ENCODE results near the gene FBXW8.

Gene FBXW8

GRCh38 chr12:117024961-117025480 lies 114.3 kb downstream of the FBXW8 start:
- Histone ChIP-seq H3K79me2 (ENCODE audit: control insufficient read depth, low read length) (no peaks in the 10 kb centered on the region), H4K20me1 (ENCODE audit: control insufficient read depth, insufficient read depth, low read depth, low read length) (no peaks in the 10 kb centered on the region), H3K9me3 (ENCODE audit: control insufficient read depth, insufficient read depth, low read length) (no peaks in the 10 kb centered on the region), H3F3A (ENCODE audit: control insufficient read depth, insufficient read depth) (no peaks in the 10 kb centered on the region), H3K4me1 (ENCODE audit: control insufficient read depth, low read length) (no peaks in the 10 kb centered on the region), H3K36me3 (ENCODE audit: control insufficient read depth, low read length) (peaks cover 74% of the 10 kb centered on the region), H3K9me2 (replicated peaks; ENCODE audit: control insufficient read depth, low read length) (no peaks in the 10 kb centered on the region), H3K27ac (ENCODE audit: low read depth, low read length) (no peak overlapping the region), H3K27me3 (ENCODE audit: control insufficient read depth, low read length) (no peaks in the 10 kb centered on the region), H3K4me2 (ENCODE audit: low read length) (no peak overlapping the region), H3K4me3 (ENCODE audit: low read length) (no peak overlapping the region)
- TF ChIP-seq EZH2phosphoT487 (IDR thresholded peaks at IDR 0.05; ENCODE audit: borderline replicate concordance, low read length) = no peak
- TF ChIP-seq, protein P1, sequence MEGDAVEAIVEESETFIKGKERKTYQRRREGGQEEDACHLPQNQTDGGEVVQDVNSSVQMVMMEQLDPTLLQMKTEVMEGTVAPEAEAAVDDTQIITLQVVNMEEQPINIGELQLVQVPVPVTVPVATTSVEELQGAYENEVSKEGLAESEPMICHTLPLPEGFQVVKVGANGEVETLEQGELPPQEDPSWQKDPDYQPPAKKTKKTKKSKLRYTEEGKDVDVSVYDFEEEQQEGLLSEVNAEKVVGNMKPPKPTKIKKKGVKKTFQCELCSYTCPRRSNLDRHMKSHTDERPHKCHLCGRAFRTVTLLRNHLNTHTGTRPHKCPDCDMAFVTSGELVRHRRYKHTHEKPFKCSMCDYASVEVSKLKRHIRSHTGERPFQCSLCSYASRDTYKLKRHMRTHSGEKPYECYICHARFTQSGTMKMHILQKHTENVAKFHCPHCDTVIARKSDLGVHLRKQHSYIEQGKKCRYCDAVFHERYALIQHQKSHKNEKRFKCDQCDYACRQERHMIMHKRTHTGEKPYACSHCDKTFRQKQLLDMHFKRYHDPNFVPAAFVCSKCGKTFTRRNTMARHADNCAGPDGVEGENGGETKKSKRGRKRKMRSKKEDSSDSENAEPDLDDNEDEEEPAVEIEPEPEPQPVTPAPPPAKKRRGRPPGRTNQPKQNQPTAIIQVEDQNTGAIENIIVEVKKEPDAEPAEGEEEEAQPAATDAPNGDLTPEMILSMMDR (IDR thresholded peaks at IDR 0.05; ENCODE audit: low read depth, low read length, poor library complexity, severe bottlenecking) = no peak

GRCh38 chr12:117025481-117026151 lies 114.9 kb downstream of the FBXW8 start:
- TF ChIP-seq, protein P1 (IDR thresholded peaks at IDR 0.05; ENCODE audit: low read depth, low read length, poor library complexity, severe bottlenecking) = peak; percentile 95
- TF ChIP-seq EZH2phosphoT487 (IDR thresholded peaks at IDR 0.05; ENCODE audit: borderline replicate concordance, low read length) = no peak

DNA sequence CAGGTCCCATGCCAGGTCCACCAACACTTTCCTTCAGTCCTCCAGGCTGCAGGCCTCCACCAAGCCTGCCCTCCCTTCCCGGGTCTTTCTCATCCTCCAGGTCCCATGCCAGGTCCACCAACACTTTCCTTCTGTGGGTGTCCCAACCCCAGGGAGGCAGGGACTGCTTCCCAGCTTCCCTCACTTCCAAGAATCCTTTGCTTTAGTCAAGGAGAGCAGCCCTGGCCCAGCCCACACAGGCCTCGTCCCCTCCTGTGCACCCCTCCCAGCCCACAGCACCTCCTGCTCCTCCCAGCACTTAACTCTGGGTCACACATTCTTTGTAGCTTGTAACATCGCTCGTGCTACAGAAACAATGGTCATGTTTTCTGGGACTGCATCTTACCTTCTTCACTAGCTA lies 115.6 kb downstream of the FBXW8 start:
- H3K79me2 ChIP-seq (ENCODE audit: control insufficient read depth, low read length) = no peaks in the 10 kb centered on the region
- H3K4me3 ChIP-seq (ENCODE audit: low read length) = no peak overlapping the region
- H3K27ac ChIP-seq (ENCODE audit: low read depth, low read length) = no peak overlapping the region
- H4K20me1 ChIP-seq (ENCODE audit: control insufficient read depth, insufficient read depth, low read depth, low read length) = no peaks in the 10 kb centered on the region
- no peak overlapping the region for H3K4me2 ChIP-seq (ENCODE audit: low read length)
- no peak for TF ChIP-seq EZH2phosphoT487 (IDR thresholded peaks at IDR 0.05; ENCODE audit: borderline replicate concordance, low read length)
- TF ChIP-seq, protein P1 (IDR thresholded peaks at IDR 0.05; ENCODE audit: low read depth, low read length, poor library complexity, severe bottlenecking) = no peak
- H3K9me2 ChIP-seq (replicated peaks; ENCODE audit: control insufficient read depth, low read length) = no peaks in the 10 kb centered on the region
- peaks cover 69% of the 10 kb centered on the region for H3K36me3 ChIP-seq (ENCODE audit: control insufficient read depth, low read length)
- H3K9me3 ChIP-seq (ENCODE audit: control insufficient read depth, insufficient read depth, low read length) = no peaks in the 10 kb centered on the region
- H3K4me1 ChIP-seq (ENCODE audit: control insufficient read depth, low read length) = peaks cover 10% of the 10 kb centered on the region
- H3K27me3 ChIP-seq (ENCODE audit: control insufficient read depth, low read length) = no peaks in the 10 kb centered on the region
- no peaks in the 10 kb centered on the region for H3F3A ChIP-seq (ENCODE audit: control insufficient read depth, insufficient read depth)

More at GRCh38 chr12:117025481-117026151, 114.9 kb downstream of the FBXW8 start:
- Histone ChIP-seq H3K9me3 (ENCODE audit: control insufficient read depth, insufficient read depth, low read length) (no peaks in the 10 kb centered on the region), H3F3A (ENCODE audit: control insufficient read depth, insufficient read depth) (no peaks in the 10 kb centered on the region), H3K36me3 (ENCODE audit: control insufficient read depth, low read length) (peaks cover 74% of the 10 kb centered on the region), H3K4me1 (ENCODE audit: control insufficient read depth, low read length) (peaks cover 2% of the 10 kb centered on the region; the same call in 1 of the 2 replicates), H4K20me1 (ENCODE audit: control insufficient read depth, insufficient read depth, low read depth, low read length) (no peaks in the 10 kb centered on the region), H3K9me2 (replicated peaks; ENCODE audit: control insufficient read depth, low read length) (no peaks in the 10 kb centered on the region), H3K4me3 (ENCODE audit: low read length) (no peak overlapping the region), H3K4me2 (ENCODE audit: low read length) (no peak overlapping the region), H3K27ac (ENCODE audit: low read depth, low read length) (no peak overlapping the region), H3K79me2 (ENCODE audit: control insufficient read depth, low read length) (no peaks in the 10 kb centered on the region), H3K27me3 (ENCODE audit: control insufficient read depth, low read length) (no peaks in the 10 kb centered on the region)
